ENCODE data around the gene UBL7. TPM values are rescaled to one million over a fixed set of nuclear protein-coding genes. Genes with fewer than 3 reads are reported as not detected.

UBL7 gene
- total and polyA plus RNA-seq, 10 of the 15 experiments (the other 5 are each of a cell fraction or from before 2014, with no cell fraction given): 25.9 to 145 (median 90.1) TPM

DNA sequence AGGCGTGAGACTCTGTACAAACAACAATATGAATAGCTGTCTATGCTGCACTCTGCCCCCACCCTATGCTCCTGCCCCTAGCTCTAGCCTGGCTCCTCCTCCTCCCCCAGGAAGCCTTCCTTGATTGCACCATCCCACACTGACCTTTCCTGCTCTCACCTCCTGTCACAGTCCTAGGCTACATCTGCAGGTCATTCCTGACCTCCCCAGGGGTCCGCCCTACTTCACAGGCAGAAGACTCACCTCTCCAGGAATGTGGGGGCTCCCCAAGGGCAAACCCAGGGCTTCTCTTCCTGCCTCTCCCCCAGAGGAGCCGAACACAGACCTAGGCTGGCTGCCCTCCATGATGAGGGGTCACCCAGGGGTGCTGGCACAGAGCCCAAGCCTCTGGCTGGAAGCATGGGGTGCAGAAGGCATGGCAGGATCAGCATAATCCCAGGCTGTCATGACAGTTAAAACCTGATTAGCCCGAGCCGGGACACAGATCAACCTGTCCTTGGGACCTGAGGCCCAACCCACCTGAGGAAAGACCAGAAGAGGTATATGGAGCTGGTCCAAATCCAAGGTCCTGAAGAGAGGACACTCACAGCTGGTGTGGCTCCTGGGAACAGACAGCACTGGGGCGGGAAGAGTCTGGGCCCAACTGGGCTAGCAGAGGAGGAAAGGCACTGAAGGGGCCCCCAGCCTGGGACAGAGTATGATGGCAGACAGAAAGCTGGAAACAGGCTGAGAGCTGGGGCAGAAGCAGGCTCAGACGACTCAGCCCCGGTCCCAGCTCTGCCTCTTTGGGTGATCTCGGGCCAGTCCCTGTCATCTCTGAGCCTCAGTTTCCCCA, 33.1 kb downstream of the UBL7 start:
- ATAC-seq (peak; percentile 1), DNase-seq (ENCODE audit: low read depth, low spot score) (no peak), FAIRE-seq (no peak)
- H3K4me1 ChIP-seq (ENCODE audit: control insufficient read depth, insufficient read depth, low read length): peaks cover 64% of the 10 kb centered on the region
- ChIA-PET CTCF (interaction anchor here (0.6 to 22.3 kb wide), 7 partner anchors 8 to 886 kb away, joined by 3 to 655 read pairs (median 8); partner anchors contain the start of gene CYP11A1), RAD21 (ENCODE audit: unreplicated experiment) (interaction anchor here (0.6 to 24.4 kb wide), 6 partner anchors 7 to 52 kb away, joined by 3 to 496 read pairs (median 18); no protein-coding TSS in a partner anchor), POLR2A (interaction anchor here (1.0 to 16.6 kb wide), 7 partner anchors 11 to 188 kb away, joined by 3 to 325 read pairs (median 4); partner anchors contain the start of genes CLK3 and UBL7), SMC1A (ENCODE audit: uncharacterized antibody, unreplicated experiment) (interaction anchor here (1.0 to 25.4 kb wide), 6 partner anchors 8 to 47 kb away, joined by 3 to 544 read pairs (median 34); no protein-coding TSS in a partner anchor)
- in situ Hi-C loops (cut with MboI): no loop called here
- TF ChIP-seq NBN (IDR thresholded peaks at IDR 0.05) (0 out of 2 replicates have a peak, but pooled peaks have one; percentile 17), FOS (IDR thresholded peaks at IDR 0.05; ENCODE audit: borderline replicate concordance, extremely low read depth, insufficient read length) (no peak), HDAC2 (IDR thresholded peaks at IDR 0.05) (no peak), MTA2 (IDR thresholded peaks at IDR 0.05; ENCODE audit: low read depth) (no peak), NR2F1 (conservative IDR thresholded peaks at IDR 0.05) (peak; percentile 8; the same call in 1 of the 2 replicates), NR2C2 (IDR thresholded peaks at IDR 0.05; ENCODE audit: borderline replicate concordance, control insufficient read depth, insufficient read length, low read depth) (no peak), SMARCA5 (IDR thresholded peaks at IDR 0.05) (peak; percentile 58; the same call in 1 of the 2 replicates), YY1 (IDR thresholded peaks at IDR 0.05; ENCODE audit: low read depth, low read length) (no peak), ZNF217 (IDR thresholded peaks at IDR 0.05) (0 out of 2 replicates have a peak, but pooled peaks have one; percentile 54), GATAD2B (conservative IDR thresholded peaks at IDR 0.05; ENCODE audit: low read depth) (no peak)
- TF ChIP-seq, protein P1, sequence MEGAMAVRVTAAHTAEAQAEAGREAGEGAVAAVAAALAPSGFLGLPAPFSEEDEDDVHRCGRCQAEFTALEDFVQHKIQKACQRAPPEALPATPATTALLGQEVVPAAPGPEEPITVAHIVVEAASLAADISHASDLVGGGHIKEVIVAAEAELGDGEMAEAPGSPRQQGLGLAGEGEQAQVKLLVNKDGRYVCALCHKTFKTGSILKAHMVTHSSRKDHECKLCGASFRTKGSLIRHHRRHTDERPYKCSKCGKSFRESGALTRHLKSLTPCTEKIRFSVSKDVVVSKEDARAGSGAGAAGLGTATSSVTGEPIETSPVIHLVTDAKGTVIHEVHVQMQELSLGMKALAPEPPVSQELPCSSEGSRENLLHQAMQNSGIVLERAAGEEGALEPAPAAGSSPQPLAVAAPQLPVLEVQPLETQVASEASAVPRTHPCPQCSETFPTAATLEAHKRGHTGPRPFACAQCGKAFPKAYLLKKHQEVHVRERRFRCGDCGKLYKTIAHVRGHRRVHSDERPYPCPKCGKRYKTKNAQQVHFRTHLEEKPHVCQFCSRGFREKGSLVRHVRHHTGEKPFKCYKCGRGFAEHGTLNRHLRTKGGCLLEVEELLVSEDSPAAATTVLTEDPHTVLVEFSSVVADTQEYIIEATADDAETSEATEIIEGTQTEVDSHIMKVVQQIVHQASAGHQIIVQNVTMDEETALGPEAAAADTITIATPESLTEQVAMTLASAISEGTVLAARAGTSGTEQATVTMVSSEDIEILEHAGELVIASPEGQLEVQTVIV (IDR thresholded peaks at IDR 0.05; ENCODE audit: borderline replicate concordance, partially characterized antibody): no peak
- TF ChIP-seq, protein P2, sequence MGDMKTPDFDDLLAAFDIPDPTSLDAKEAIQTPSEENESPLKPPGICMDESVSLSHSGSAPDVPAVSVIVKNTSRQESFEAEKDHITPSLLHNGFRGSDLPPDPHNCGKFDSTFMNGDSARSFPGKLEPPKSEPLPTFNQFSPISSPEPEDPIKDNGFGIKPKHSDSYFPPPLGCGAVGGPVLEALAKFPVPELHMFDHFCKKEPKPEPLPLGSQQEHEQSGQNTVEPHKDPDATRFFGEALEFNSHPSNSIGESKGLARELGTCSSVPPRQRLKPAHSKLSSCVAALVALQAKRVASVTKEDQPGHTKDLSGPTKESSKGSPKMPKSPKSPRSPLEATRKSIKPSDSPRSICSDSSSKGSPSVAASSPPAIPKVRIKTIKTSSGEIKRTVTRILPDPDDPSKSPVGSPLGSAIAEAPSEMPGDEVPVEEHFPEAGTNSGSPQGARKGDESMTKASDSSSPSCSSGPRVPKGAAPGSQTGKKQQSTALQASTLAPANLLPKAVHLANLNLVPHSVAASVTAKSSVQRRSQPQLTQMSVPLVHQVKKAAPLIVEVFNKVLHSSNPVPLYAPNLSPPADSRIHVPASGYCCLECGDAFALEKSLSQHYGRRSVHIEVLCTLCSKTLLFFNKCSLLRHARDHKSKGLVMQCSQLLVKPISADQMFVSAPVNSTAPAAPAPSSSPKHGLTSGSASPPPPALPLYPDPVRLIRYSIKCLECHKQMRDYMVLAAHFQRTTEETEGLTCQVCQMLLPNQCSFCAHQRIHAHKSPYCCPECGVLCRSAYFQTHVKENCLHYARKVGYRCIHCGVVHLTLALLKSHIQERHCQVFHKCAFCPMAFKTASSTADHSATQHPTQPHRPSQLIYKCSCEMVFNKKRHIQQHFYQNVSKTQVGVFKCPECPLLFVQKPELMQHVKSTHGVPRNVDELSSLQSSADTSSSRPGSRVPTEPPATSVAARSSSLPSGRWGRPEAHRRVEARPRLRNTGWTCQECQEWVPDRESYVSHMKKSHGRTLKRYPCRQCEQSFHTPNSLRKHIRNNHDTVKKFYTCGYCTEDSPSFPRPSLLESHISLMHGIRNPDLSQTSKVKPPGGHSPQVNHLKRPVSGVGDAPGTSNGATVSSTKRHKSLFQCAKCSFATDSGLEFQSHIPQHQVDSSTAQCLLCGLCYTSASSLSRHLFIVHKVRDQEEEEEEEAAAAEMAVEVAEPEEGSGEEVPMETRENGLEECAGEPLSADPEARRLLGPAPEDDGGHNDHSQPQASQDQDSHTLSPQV (IDR thresholded peaks at IDR 0.05): no peak
- H3K4me3 ChIP-seq: peak overlapping the region; percentile 98
- peak overlapping the region; percentile 84 for H3K27ac ChIP-seq (ENCODE audit: control insufficient read depth, insufficient read depth)
- no peaks in the 10 kb centered on the region for H3K27me3 ChIP-seq (replicated peaks in 1 of 2; ENCODE audit: control insufficient read depth in 2 of 2, insufficient read depth in 2 of 2, low read length in 1 of 2)
- intact Hi-C loops (cut with micrococcal nuclease; ENCODE audit: unreplicated experiment): loop anchor here (2.0 kb wide), 1 partner anchor 23 kb away; no protein-coding TSS in a partner anchor
- BruUV-seq (replicated peaks): no TSS peak
- H3K36me3 ChIP-seq (ENCODE audit: control insufficient read depth in 2 of 2, insufficient read depth in 2 of 2, low read length in 1 of 2): peaks cover 21 to 22% of the 10 kb centered on the region in 2 experiments; a peak in 3 of 4 replicates
- H3K9ac ChIP-seq (ENCODE audit: control insufficient read depth, insufficient read depth, low read length): peak overlapping the region; percentile 76
- no peaks in the 10 kb centered on the region for H3K9me3 ChIP-seq (replicated peaks; ENCODE audit: control insufficient read depth, insufficient read depth, low read length)
- H3K4me2 ChIP-seq (ENCODE audit: control insufficient read depth, insufficient read depth): peak overlapping the region; percentile 97
- peaks cover 30% of the 10 kb centered on the region for H4K20me1 ChIP-seq (ENCODE audit: control insufficient read depth, insufficient read depth)
- H2AFZ ChIP-seq (ENCODE audit: control insufficient read depth, low read depth, low read length): no peak overlapping the region
- H3K79me2 ChIP-seq (ENCODE audit: control insufficient read depth, insufficient read depth, low read length): peaks cover 100% of the 10 kb centered on the region
- WGBS (ENCODE audit: insufficient coverage, insufficient replicate concordance, low lambda C conversion rate, missing lambda C conversion rate): 19% methylated on average over 9 of the region's 9 CpGs

All from GM12878 (cell line).